Neuronal stem cell (in vitro differentiated cells): Measurements from ENCODE around the gene KAZALD1.

Experiments used
- DNase-seq: peaks from one replicate; pipeline ENCODE4 v3.0.0-alpha.2; 2013; ENCODE audit warnings: low spot score
- H2AFZ ChIP-seq: one replicate; pipeline ENCODE4 v1.6.1; 2013; ENCODE audit warnings: mild to moderate bottlenecking, low read length, inconsistent platforms
- H2AK5ac ChIP-seq: 2 replicates; pipeline ENCODE4 v1.6.1; 2013; ENCODE audit warnings: low read depth, mild to moderate bottlenecking, inconsistent platforms, low read length, moderate library complexity, mixed read lengths
- H2BK120ac ChIP-seq: 2 replicates; pipeline ENCODE4 v1.6.1; 2013; ENCODE audit warnings: low read depth, mild to moderate bottlenecking, inconsistent platforms, low read length, moderate library complexity, mixed read lengths
- H2BK12ac ChIP-seq: one replicate; pipeline ENCODE4 v1.6.1; 2013; ENCODE audit warnings: low read length, inconsistent platforms
- H2BK15ac ChIP-seq: 2 replicates; pipeline ENCODE4 v1.6.1; 2013; ENCODE audit warnings: mild to moderate bottlenecking, low read length, inconsistent platforms, mixed read lengths
- H2BK5ac ChIP-seq: one replicate; pipeline ENCODE4 v1.6.1; 2013; ENCODE audit warnings: inconsistent platforms, mild to moderate bottlenecking, low read length, moderate library complexity
- H3K14ac ChIP-seq: one replicate; pipeline ENCODE4 v1.6.1; 2013; ENCODE audit warnings: low read length, inconsistent platforms
- H3K18ac ChIP-seq: 2 replicates; pipeline ENCODE4 v1.6.1; 2013; ENCODE audit warnings: low read length, inconsistent platforms
- H3K23ac ChIP-seq: 2 replicates; pipeline ENCODE4 v1.6.1; 2013; ENCODE audit warnings: low read depth, mild to moderate bottlenecking, mixed read lengths, low read length, inconsistent platforms; ENCODE audit not compliant: poor library complexity
- H3K27ac ChIP-seq: replicated peaks from 3 replicates; pipeline ENCODE4 v1.5.1; 2013; ENCODE audit warnings: low read length, inconsistent platforms
- H3K27me3 ChIP-seq, 3 experiments: 2 replicates each; pipeline ENCODE4 v1.6.1; 2013; ENCODE audit warnings: low read length in 3 of 3, mild to moderate bottlenecking in 2 of 3, inconsistent platforms in 1 of 3, low read depth in 1 of 3, mixed read lengths in 1 of 3, moderate library complexity in 1 of 3; ENCODE audit not compliant: control insufficient read depth in 3 of 3, insufficient read depth in 3 of 3
- H3K36me3 ChIP-seq, 2 donors: replicated peaks in 1 of 2; 2 replicates each; pipeline ENCODE4 v1.6.1; 2013; ENCODE audit warnings: low read length in 2 of 2; ENCODE audit not compliant: control insufficient read depth in 2 of 2, insufficient read depth in 2 of 2
- H3K4ac ChIP-seq: 2 replicates; pipeline ENCODE4 v1.6.1; 2013; ENCODE audit warnings: inconsistent platforms, mild to moderate bottlenecking, low read length, moderate library complexity
- H3K4me1 ChIP-seq, 2 donors: 1 replicate in 1 of 2; 2 replicates in 1 of 2; pipeline ENCODE4 v1.6.1; 2013; ENCODE audit warnings: low read length in 2 of 2, low read depth in 1 of 2; ENCODE audit not compliant: control insufficient read depth in 2 of 2, insufficient read depth in 1 of 2
- H3K4me2 ChIP-seq: one replicate; pipeline ENCODE4 v1.6.1; 2013; ENCODE audit warnings: mild to moderate bottlenecking, low read length, inconsistent platforms; ENCODE audit not compliant: insufficient read depth, poor library complexity, severe bottlenecking
- H3K4me3 ChIP-seq, 2 donors: 2 replicates each; pipeline ENCODE4 v1.5.1; 2013; ENCODE audit warnings: low read length in 2 of 2, mild to moderate bottlenecking in 2 of 2, inconsistent platforms in 1 of 2, moderate library complexity in 1 of 2
- H3K79me1 ChIP-seq: one replicate; pipeline ENCODE4 v1.6.1; 2013; ENCODE audit warnings: low read depth, mild to moderate bottlenecking, inconsistent platforms, low read length, moderate library complexity
- H3K9ac ChIP-seq: one replicate; pipeline ENCODE4 v1.6.1; 2013; ENCODE audit warnings: mild to moderate bottlenecking, low read depth, low read length, inconsistent platforms; ENCODE audit not compliant: poor library complexity
- H3K9me3 ChIP-seq, 2 donors: replicated peaks in 1 of 2; 2 replicates each; pipeline versions ENCODE3 to v1.6.1; 2013; ENCODE audit warnings: low read length in 2 of 2, mild to moderate bottlenecking in 2 of 2, inconsistent platforms in 1 of 2, low read depth in 1 of 2, mixed read lengths in 1 of 2, moderate library complexity in 1 of 2; ENCODE audit not compliant: control insufficient read depth in 2 of 2, insufficient read depth in 1 of 2
- H4K8ac ChIP-seq: one replicate; pipeline ENCODE4 v1.6.1; 2013; ENCODE audit warnings: low read depth, mild to moderate bottlenecking, inconsistent platforms, low read length, moderate library complexity
- H4K91ac ChIP-seq: one replicate; pipeline ENCODE4 v1.6.1; 2013; ENCODE audit warnings: low read length, low read depth, mild to moderate bottlenecking, inconsistent platforms; ENCODE audit not compliant: poor library complexity
- WGBS, 2 donors: extraction: QIAGEN DNeasy Blood & Tissue Kit; methylation state at CpG; one replicate each; pipeline ENCODE4 v1.1.7; 2013; ENCODE audit warnings: missing lambda C conversion rate in 2 of 2, mixed read lengths in 1 of 2; ENCODE audit not compliant: insufficient read length in 2 of 2, insufficient replicate concordance in 1 of 2; ENCODE audit errors: extremely low coverage in 2 of 2; 5-methylcytosine and 5-hydroxymethylcytosine counted together

The KAZALD1 gene

GRCh38 chr10:101018118-101018599 lies 43.6 kb upstream of the KAZALD1 start:
- Histone ChIP-seq H2BK5ac (no peak overlapping the region), H3K9ac (no peak overlapping the region), H3K4me2 (no peak overlapping the region), H4K91ac (no peak overlapping the region), H2AFZ (peak overlapping the region; percentile 79), H3K18ac (peak overlapping the region; percentile 88), H2BK15ac (peak overlapping the region; percentile 93), H3K27ac (no peak overlapping the region), H3K14ac (no peak overlapping the region), H3K4me1 (peaks cover 7 to 9% of the 10 kb centered on the region in 2 donors), H2BK120ac (no peak overlapping the region), H3K23ac (peak overlapping the region; percentile 49), H2AK5ac (no peak overlapping the region), H3K4me3 (no peak overlapping the region), H3K79me1 (peaks cover 1% of the 10 kb centered on the region), H3K27me3 (peaks cover 10 to 68% (median 40%) of the 10 kb centered on the region in 3 experiments), H2BK12ac (no peak overlapping the region), H3K9me3 (peaks cover 0 to 2% of the 10 kb centered on the region in 2 donors), H3K36me3 (no peaks in the 10 kb centered on the region), H3K4ac (no peak overlapping the region), H4K8ac (no peak overlapping the region)
- WGBS, 2 donors: no CpG with 5 or more reads among the region's 20 CpGs
- DNase-seq: no peak

DNA sequence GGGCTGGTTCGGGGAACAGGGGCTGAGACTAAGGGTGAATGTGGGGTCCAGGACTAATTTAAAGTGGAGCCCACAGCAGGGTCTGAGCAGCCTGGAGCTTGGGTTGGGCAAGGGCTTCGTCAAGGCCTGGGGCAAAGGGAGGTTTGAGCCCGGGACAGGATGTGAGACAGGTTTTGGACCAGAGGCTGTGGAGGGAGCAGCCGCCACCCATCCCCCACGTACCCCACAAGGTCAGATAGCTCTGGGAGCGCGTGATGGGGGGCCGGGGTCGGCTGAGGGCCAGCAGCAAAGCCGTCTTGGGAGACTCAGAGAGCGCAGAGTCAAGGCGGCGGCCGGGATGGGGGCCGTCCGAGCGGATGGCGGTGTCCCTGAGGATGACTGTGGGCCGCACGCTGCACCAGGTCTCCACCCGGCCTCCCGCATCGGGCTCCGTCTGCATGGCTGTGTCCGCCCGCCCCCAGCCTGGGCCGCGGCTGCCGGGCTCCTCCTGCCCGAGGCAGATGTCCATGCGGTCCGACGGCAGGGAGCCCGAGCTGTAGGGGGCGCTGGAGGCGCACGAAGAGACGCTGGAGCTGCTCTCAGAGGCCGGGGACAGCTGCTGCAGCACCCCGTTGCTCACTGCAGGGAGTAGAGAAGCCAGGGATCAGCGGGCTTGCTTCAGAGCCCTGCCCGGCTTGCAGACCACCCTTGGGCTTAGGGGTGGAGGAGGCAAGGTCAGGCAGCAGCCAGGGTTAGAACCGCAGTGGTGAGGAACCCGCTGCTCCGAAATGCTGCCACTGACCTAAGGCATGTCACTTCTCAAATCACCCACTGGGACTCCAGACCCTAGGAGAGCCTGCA lies 43.0 kb upstream of the KAZALD1 start:
- Histone ChIP-seq H2BK15ac (no peak overlapping the region), H2BK5ac (no peak overlapping the region), H2BK120ac (no peak overlapping the region), H4K91ac (no peak overlapping the region), H3K27ac (no peak overlapping the region), H2AK5ac (no peak overlapping the region), H3K4ac (no peak overlapping the region), H3K18ac (peak overlapping the region; percentile 60), H3K36me3 (no peaks in the 10 kb centered on the region), H3K23ac (peak overlapping the region; percentile 0), H3K4me2 (peak overlapping the region; percentile 43), H3K4me3 (peak overlapping the region in 1 of 2 donors; percentile 7), H3K27me3 (peaks cover 10 to 73% (median 40%) of the 10 kb centered on the region in 3 experiments), H2BK12ac (no peak overlapping the region), H3K4me1 (peaks cover 7% of the 10 kb centered on the region in 2 donors), H3K9me3 (peaks cover 0 to 2% of the 10 kb centered on the region in 2 donors), H2AFZ (peak overlapping the region; percentile 79), H3K9ac (peak overlapping the region; percentile 74), H3K14ac (peak overlapping the region; percentile 95), H4K8ac (peak overlapping the region; percentile 74), H3K79me1 (peaks cover 1% of the 10 kb centered on the region)
- DNase-seq: no peak
- WGBS, 2 donors: no CpG with 5 or more reads among the region's 45 CpGs

- H3K27ac ChIP-seq: no peak overlapping the region
- no peak overlapping the region for H3K18ac ChIP-seq
- no peak for DNase-seq
- H3K27me3 ChIP-seq: peaks cover 10 to 78% (median 40%) of the 10 kb centered on the region in 3 experiments
- H2AFZ ChIP-seq: no peak overlapping the region
- WGBS, 2 donors: no CpG with 5 or more reads among the region's 2 CpGs
- no peak overlapping the region for H3K4me3 ChIP-seq
- H3K9ac ChIP-seq: no peak overlapping the region
- H3K14ac ChIP-seq: no peak overlapping the region
- H3K4ac ChIP-seq: no peak overlapping the region
- no peak overlapping the region for H3K4me2 ChIP-seq
- H3K79me1 ChIP-seq: peaks cover 1% of the 10 kb centered on the region
- no peaks in the 10 kb centered on the region for H3K36me3 ChIP-seq
- H3K9me3 ChIP-seq: peaks cover 0 to 2% of the 10 kb centered on the region in 2 donors
- H3K23ac ChIP-seq: no peak overlapping the region
- no peak overlapping the region for H4K91ac ChIP-seq
- no peak overlapping the region for H2BK15ac ChIP-seq
- H4K8ac ChIP-seq: no peak overlapping the region
- H2BK12ac ChIP-seq: no peak overlapping the region
- no peak overlapping the region for H2AK5ac ChIP-seq
- H2BK120ac ChIP-seq: no peak overlapping the region
- peaks cover 4 to 5% of the 10 kb centered on the region in 2 donors for H3K4me1 ChIP-seq
- H2BK5ac ChIP-seq: no peak overlapping the region
Measured at GRCh38 chr10:101019440-101019703, 42.4 kb upstream of the KAZALD1 start.

GRCh38 chr10:101020427-101021075 lies 41.2 kb upstream of the KAZALD1 start:
- Histone ChIP-seq H2AK5ac (no peak overlapping the region), H2BK12ac (no peak overlapping the region), H3K9me3 (no peaks in the 10 kb centered on the region), H3K18ac (no peak overlapping the region), H4K8ac (no peak overlapping the region), H3K4ac (no peak overlapping the region), H3K4me3 (no peak overlapping the region), H3K23ac (no peak overlapping the region), H3K9ac (no peak overlapping the region), H3K27ac (no peak overlapping the region), H2AFZ (no peak overlapping the region), H3K36me3 (no peaks in the 10 kb centered on the region), H2BK5ac (no peak overlapping the region), H3K79me1 (peaks cover 1% of the 10 kb centered on the region), H3K14ac (no peak overlapping the region), H3K27me3 (peaks cover 10 to 68% (median 37%) of the 10 kb centered on the region in 3 experiments), H2BK15ac (no peak overlapping the region), H2BK120ac (no peak overlapping the region), H4K91ac (no peak overlapping the region), H3K4me2 (no peak overlapping the region), H3K4me1 (peaks cover 4 to 5% of the 10 kb centered on the region in 2 donors)
- no peak for DNase-seq
- no CpG with 5 or more reads among the region's 10 CpGs for WGBS, 2 donors
